ENCODE data around the gene ARHGAP35. TPM values are rescaled to one million over a fixed set of nuclear protein-coding genes. Genes with fewer than 3 reads are reported as not detected.

The ARHGAP35 gene
- total and polyA plus RNA-seq, 2 donors = 8.8 to 9.0 TPM

DNA sequence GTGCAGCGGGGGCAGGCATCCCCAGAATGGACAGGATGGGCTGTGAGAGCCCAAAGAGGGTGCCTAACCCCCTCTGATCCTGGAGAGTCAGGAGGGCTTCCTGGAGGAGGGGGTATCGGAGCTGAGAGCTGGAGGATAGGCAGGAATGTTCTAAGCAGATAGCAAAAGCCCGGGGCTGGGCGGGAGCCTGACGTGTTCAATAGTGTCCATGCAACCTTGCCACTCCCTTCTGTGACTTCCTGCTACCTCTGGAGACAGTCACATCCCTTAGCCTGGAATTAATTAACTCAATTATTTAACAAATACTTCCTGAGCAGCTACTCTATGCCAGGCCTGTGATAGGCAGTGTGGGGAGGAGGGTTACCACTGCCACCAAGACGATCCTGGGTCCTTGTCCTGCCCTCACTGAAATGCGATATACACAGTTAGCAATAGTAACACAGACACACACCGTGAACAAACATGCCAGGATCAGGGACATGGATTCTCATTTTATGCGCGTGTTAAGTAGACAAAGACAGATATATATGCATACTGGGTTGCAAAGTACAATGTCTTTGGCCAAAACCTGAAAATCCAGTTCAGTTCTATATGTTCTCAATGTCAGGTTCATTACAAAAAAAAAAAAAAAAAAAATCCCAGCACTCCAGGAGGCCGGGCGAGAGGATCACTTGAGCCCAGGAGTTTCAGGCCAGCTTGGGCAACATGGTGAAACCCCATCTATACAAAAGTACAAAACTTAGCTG lies 20.9 kb upstream of the ARHGAP35 start:
- H3K9me3 ChIP-seq (ENCODE audit: control insufficient read depth in 2 of 2, insufficient read depth in 1 of 2, low read length in 1 of 2) = no peaks in the 10 kb centered on the region
- no peak for DNase-seq (ENCODE audit: low read depth in 6 of 9, low spot score in 9 of 9)
- peaks cover 0 to 3% of the 10 kb centered on the region in 2 donors for H3K4me1 ChIP-seq (ENCODE audit: control insufficient read depth in 2 of 2, insufficient read depth in 2 of 2, low read length in 2 of 2)
- 95% methylated on average over 12 of the region's 12 CpGs for WGBS
- H3K4me3 ChIP-seq (ENCODE audit: low read length in 2 of 2) = no peak overlapping the region
- no peaks in the 10 kb centered on the region for H3K27me3 ChIP-seq (ENCODE audit: control insufficient read depth in 2 of 2, insufficient read depth in 1 of 2, low read length in 1 of 2)
- no peak overlapping the region for H3K27ac ChIP-seq (ENCODE audit: low read depth in 1 of 2, low read length in 1 of 2)
- peaks cover 54 to 64% of the 10 kb centered on the region in 2 donors for H3K36me3 ChIP-seq (ENCODE audit: control insufficient read depth in 2 of 2, insufficient read depth in 2 of 2, low read length in 1 of 2)

DNA sequence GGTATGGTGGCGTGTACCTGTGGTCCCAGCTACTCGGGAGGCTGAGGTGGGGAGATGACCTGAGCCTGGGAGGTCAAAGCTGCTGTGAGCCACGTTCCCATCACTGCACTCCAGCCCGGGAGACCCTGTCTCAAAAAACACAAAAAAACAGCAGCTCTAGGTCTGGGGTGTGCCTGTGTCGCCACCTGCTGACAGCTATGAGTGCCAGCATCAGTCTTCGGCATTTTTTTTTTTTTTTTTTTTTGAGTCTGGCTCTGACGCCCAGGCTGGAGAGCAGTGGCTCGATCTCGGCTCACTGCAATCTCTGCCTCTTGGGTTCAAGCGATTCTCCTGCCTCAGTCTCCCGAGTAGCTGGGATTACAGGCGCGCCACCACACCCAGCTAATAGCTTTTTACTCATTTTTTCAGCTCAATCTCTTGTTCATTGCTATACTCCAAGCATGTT lies 20.3 kb upstream of the ARHGAP35 start:
- WGBS = 25% methylated on average over 13 of the region's 13 CpGs
- no peaks in the 10 kb centered on the region for H3K27me3 ChIP-seq (ENCODE audit: control insufficient read depth in 2 of 2, insufficient read depth in 1 of 2, low read length in 1 of 2)
- H3K9me3 ChIP-seq (ENCODE audit: control insufficient read depth in 2 of 2, insufficient read depth in 1 of 2, low read length in 1 of 2) = no peaks in the 10 kb centered on the region
- no peak overlapping the region for H3K27ac ChIP-seq (ENCODE audit: low read depth in 1 of 2, low read length in 1 of 2)
- peak in 7 of 9 donors; percentile 64 to 86 (median 73) for DNase-seq (ENCODE audit: low read depth in 6 of 9, low spot score in 9 of 9)
- no peak overlapping the region for H3K4me3 ChIP-seq (ENCODE audit: low read length in 2 of 2)
- peaks cover 54 to 64% of the 10 kb centered on the region in 2 donors for H3K36me3 ChIP-seq (ENCODE audit: control insufficient read depth in 2 of 2, insufficient read depth in 2 of 2, low read length in 1 of 2)
- peaks cover 0 to 3% of the 10 kb centered on the region in 2 donors for H3K4me1 ChIP-seq (ENCODE audit: control insufficient read depth in 2 of 2, insufficient read depth in 2 of 2, low read length in 2 of 2)

DNA sequence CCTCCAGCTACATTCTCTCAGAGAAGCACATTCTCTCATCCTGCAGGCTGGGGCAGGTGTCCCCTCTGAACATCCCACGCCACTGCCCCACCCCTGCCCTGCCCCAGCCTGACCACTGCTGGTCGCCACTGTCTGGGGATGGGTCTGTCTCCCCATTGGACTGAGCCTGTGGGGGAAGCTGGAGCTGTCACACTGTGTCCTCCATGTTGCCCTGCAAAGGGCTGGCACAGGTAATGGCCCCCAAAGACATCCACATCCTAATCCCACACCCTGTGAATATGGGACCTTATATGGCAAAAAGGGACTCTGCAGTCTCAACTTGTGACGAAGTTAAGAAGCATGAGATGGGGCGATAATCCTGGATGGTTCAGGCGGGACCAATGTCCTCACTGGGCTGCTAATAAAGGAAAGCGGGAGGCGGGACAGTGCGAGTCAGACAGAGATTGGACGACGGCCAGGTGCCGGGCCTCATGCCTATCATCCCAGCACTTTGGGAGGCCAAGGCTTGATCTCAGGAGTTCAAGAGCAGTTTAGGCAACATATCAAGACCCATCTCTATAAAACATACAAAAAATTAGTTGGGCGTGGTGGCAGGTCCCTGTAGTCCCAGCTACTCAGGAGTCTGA lies 19.2 kb upstream of the ARHGAP35 start:
- no peak for DNase-seq (ENCODE audit: low read depth in 6 of 9, low spot score in 9 of 9)
- WGBS = 97% methylated on average over 12 of the region's 12 CpGs
- H3K9me3 ChIP-seq (ENCODE audit: control insufficient read depth in 2 of 2, insufficient read depth in 1 of 2, low read length in 1 of 2) = no peaks in the 10 kb centered on the region
- peaks cover 0 to 3% of the 10 kb centered on the region in 2 donors for H3K4me1 ChIP-seq (ENCODE audit: control insufficient read depth in 2 of 2, insufficient read depth in 2 of 2, low read length in 2 of 2)
- H3K27me3 ChIP-seq (ENCODE audit: control insufficient read depth in 2 of 2, insufficient read depth in 1 of 2, low read length in 1 of 2) = no peaks in the 10 kb centered on the region
- peak overlapping the region in 1 of 2 donors; percentile 2 for H3K27ac ChIP-seq (ENCODE audit: low read depth in 1 of 2, low read length in 1 of 2)
- H3K36me3 ChIP-seq (ENCODE audit: control insufficient read depth in 2 of 2, insufficient read depth in 2 of 2, low read length in 1 of 2) = peaks cover 50 to 53% of the 10 kb centered on the region in 2 donors
- no peak overlapping the region for H3K4me3 ChIP-seq (ENCODE audit: low read length in 2 of 2)

DNA sequence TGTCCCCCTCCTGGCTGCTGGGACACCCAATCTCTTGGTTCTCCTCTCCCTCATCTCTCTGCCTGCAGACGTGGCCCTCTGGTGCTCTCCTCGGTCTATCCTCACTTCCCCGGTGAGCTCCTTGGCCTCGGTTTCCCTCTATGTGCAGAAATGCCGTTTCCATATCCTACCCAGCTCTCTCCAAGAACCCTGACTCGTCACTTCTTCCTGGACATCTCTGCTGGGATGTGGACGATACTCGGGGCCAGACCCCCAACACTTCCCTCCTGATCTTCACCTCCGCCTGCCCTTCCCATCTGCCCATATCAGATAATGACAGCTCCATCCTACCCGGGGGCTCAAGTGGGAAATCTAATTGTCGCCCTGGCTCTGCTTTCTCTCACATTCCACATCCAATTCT lies 18.0 kb upstream of the ARHGAP35 start:
- Histone ChIP-seq H3K4me1 (ENCODE audit: control insufficient read depth in 2 of 2, insufficient read depth in 2 of 2, low read length in 2 of 2) (peaks cover 0 to 3% of the 10 kb centered on the region in 2 donors), H3K27me3 (ENCODE audit: control insufficient read depth in 2 of 2, insufficient read depth in 1 of 2, low read length in 1 of 2) (no peaks in the 10 kb centered on the region), H3K4me3 (ENCODE audit: low read length in 2 of 2) (no peak overlapping the region), H3K27ac (ENCODE audit: low read depth in 1 of 2, low read length in 1 of 2) (no peak overlapping the region), H3K36me3 (ENCODE audit: control insufficient read depth in 2 of 2, insufficient read depth in 2 of 2, low read length in 1 of 2) (peaks cover 49% of the 10 kb centered on the region in 2 donors), H3K9me3 (ENCODE audit: control insufficient read depth in 2 of 2, insufficient read depth in 1 of 2, low read length in 1 of 2) (no peaks in the 10 kb centered on the region)
- no peak for DNase-seq (ENCODE audit: low read depth in 6 of 9, low spot score in 9 of 9)
- 92% methylated on average over 11 of the region's 11 CpGs for WGBS

DNA sequence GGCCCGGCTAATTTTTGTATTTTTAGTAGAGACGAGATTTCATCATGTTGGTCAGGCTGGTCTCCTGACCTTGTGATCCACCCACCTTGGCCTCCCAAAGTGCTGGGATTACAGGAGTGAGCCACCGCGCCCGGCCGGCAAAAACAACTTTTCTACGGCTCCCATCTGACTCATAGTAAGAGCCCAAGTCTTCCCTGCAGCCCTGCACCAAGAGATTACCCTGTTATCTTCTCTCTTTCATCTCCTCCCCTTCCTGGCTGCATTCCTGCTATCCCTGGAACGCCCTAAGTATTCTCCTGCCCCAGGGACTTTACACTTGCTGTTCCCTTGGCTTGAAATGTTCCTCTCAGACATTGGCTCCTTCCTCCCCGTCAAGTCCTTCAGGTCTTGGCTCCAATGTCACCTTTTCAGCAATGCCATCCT lies 16.7 kb upstream of the ARHGAP35 start:
- no peaks in the 10 kb centered on the region for H3K9me3 ChIP-seq (ENCODE audit: control insufficient read depth in 2 of 2, insufficient read depth in 1 of 2, low read length in 1 of 2)
- no peak overlapping the region for H3K27ac ChIP-seq (ENCODE audit: low read depth in 1 of 2, low read length in 1 of 2)
- peaks cover 39 to 42% of the 10 kb centered on the region in 2 donors for H3K36me3 ChIP-seq (ENCODE audit: control insufficient read depth in 2 of 2, insufficient read depth in 2 of 2, low read length in 1 of 2)
- no peak for DNase-seq (ENCODE audit: low read depth in 6 of 9, low spot score in 9 of 9)
- 92% methylated on average over 9 of the region's 9 CpGs for WGBS
- no peak overlapping the region for H3K4me3 ChIP-seq (ENCODE audit: low read length in 2 of 2)
- no peaks in the 10 kb centered on the region for H3K27me3 ChIP-seq (ENCODE audit: control insufficient read depth in 2 of 2, insufficient read depth in 1 of 2, low read length in 1 of 2)
- H3K4me1 ChIP-seq (ENCODE audit: control insufficient read depth in 2 of 2, insufficient read depth in 2 of 2, low read length in 2 of 2) = peaks cover 0 to 4% of the 10 kb centered on the region in 2 donors

DNA sequence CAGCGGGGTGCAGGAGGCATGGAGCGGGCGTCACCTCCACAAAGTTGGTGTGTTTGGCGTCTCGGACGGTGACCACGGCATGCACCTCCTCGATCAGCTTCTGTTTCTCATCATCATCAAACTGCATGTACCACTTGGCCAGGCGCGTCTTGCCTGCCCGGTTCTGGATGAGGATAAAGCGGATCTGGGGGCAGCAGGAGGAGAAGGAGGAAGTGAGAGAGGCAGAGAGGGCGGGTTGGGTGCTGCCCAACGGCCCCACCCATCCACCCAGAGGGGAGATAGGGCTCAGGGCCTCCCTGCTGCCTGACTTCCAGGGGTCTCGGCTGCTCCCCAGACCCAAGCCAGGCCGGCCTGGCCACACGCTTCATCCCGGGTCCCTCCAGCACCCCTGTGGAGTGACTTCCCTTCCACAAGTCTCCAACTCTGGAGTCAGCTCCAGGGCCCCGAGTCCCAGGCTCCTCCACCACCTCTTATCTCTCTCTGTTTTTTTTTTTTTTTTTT lies 14.8 kb upstream of the ARHGAP35 start:
- Histone ChIP-seq H3K36me3 (ENCODE audit: control insufficient read depth in 2 of 2, insufficient read depth in 2 of 2, low read length in 1 of 2) (peaks cover 32 to 35% of the 10 kb centered on the region in 2 donors), H3K4me3 (ENCODE audit: low read length in 2 of 2) (no peak overlapping the region), H3K27ac (ENCODE audit: low read depth in 1 of 2, low read length in 1 of 2) (no peak overlapping the region), H3K27me3 (ENCODE audit: control insufficient read depth in 2 of 2, insufficient read depth in 1 of 2, low read length in 1 of 2) (no peaks in the 10 kb centered on the region), H3K4me1 (ENCODE audit: control insufficient read depth in 2 of 2, insufficient read depth in 2 of 2, low read length in 2 of 2) (peaks cover 10 to 13% of the 10 kb centered on the region in 2 donors), H3K9me3 (ENCODE audit: control insufficient read depth in 2 of 2, insufficient read depth in 1 of 2, low read length in 1 of 2) (peaks cover 0 to 4% of the 10 kb centered on the region in 2 donors)
- DNase-seq (ENCODE audit: low read depth in 6 of 9, low spot score in 9 of 9) = no peak
- 96% methylated on average over 19 of the region's 19 CpGs for WGBS

DNA sequence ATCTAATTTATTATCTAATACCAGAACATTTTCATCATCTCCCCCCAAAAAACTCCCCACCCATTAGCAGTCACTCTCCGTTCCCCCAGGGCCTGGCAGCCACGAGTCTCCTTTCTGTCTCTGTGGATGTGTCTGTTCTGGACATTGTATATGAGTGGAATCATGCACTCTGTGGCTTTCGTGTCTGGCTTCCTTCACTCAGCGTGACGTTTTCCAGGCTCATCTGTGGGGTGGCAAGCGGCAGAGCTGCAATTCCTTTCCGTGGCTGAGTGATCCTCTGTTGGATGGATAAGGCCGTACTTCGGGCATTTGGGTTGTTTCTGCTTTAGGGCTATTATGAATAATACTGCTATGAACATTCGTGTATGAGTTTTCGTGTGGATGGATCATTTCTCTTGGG lies 13.3 kb upstream of the ARHGAP35 start:
- Histone ChIP-seq H3K36me3 (ENCODE audit: control insufficient read depth in 2 of 2, insufficient read depth in 2 of 2, low read length in 1 of 2) (peaks cover 21 to 23% of the 10 kb centered on the region in 2 donors), H3K9me3 (ENCODE audit: control insufficient read depth in 2 of 2, insufficient read depth in 1 of 2, low read length in 1 of 2) (peaks cover 0 to 4% of the 10 kb centered on the region in 2 donors), H3K27ac (ENCODE audit: low read depth in 1 of 2, low read length in 1 of 2) (no peak overlapping the region), H3K27me3 (ENCODE audit: control insufficient read depth in 2 of 2, insufficient read depth in 1 of 2, low read length in 1 of 2) (no peaks in the 10 kb centered on the region), H3K4me1 (ENCODE audit: control insufficient read depth in 2 of 2, insufficient read depth in 2 of 2, low read length in 2 of 2) (peaks cover 10 to 13% of the 10 kb centered on the region in 2 donors), H3K4me3 (ENCODE audit: low read length in 2 of 2) (no peak overlapping the region)
- no peak for DNase-seq (ENCODE audit: low read depth in 6 of 9, low spot score in 9 of 9)
- WGBS = 97% methylated on average over 11 of the region's 11 CpGs

DNA sequence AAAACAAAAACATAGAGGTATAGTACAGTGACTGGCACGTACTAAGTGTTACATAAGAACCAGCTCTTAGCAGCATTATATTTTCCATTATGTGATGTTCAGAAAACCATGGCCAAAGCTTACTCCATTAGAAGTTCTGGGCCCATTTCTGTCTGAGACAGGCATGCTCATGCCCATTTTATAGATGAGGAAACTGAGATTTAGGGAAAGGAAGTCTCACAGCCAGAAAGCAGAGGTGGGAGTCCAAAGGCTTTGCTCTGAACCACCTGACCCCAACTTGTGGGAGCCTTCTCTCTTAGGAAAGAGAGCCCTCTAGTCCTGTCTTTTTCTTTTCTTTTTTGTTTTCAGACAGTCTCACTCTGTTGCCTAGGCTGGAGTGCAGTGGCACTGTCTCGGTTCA lies 12.4 kb upstream of the ARHGAP35 start:
- DNase-seq (ENCODE audit: low read depth in 6 of 9, low spot score in 9 of 9) = no peak
- H3K9me3 ChIP-seq (ENCODE audit: control insufficient read depth in 2 of 2, insufficient read depth in 1 of 2, low read length in 1 of 2) = peaks cover 0 to 4% of the 10 kb centered on the region in 2 donors
- no peak overlapping the region for H3K27ac ChIP-seq (ENCODE audit: low read depth in 1 of 2, low read length in 1 of 2)
- H3K4me3 ChIP-seq (ENCODE audit: low read length in 2 of 2) = no peak overlapping the region
- H3K36me3 ChIP-seq (ENCODE audit: control insufficient read depth in 2 of 2, insufficient read depth in 2 of 2, low read length in 1 of 2) = peaks cover 13 to 14% of the 10 kb centered on the region in 2 donors
- 97% methylated on average over 2 of the region's 2 CpGs for WGBS
- peaks cover 10 to 13% of the 10 kb centered on the region in 2 donors for H3K4me1 ChIP-seq (ENCODE audit: control insufficient read depth in 2 of 2, insufficient read depth in 2 of 2, low read length in 2 of 2)
- no peaks in the 10 kb centered on the region for H3K27me3 ChIP-seq (ENCODE audit: control insufficient read depth in 2 of 2, insufficient read depth in 1 of 2, low read length in 1 of 2)

DNA sequence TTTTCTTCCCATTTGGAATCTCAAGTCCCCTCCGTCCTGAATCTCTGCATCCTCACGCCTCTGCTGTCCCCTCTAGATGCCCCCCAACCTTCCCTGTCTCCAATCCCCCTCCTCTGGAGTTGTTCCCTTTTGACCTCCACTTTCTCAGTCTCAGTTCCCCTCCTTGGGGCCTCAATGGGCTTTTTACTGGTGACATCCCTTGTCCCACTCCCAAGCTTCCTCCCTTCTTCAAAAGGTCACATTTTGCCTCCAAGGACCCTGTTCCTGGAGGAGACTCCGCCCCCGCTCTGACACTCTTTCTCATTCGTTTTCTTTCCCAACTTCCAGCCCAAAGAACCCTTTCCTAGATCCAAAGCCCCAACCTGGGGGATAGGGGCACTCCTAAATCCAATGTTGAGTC lies 11.2 kb upstream of the ARHGAP35 start:
- WGBS = 81% methylated on average over 5 of the region's 5 CpGs
- H3K9me3 ChIP-seq (ENCODE audit: control insufficient read depth in 2 of 2, insufficient read depth in 1 of 2, low read length in 1 of 2) = peaks cover 0 to 4% of the 10 kb centered on the region in 2 donors
- peaks cover 3 to 7% of the 10 kb centered on the region in 2 donors for H3K36me3 ChIP-seq (ENCODE audit: control insufficient read depth in 2 of 2, insufficient read depth in 2 of 2, low read length in 1 of 2)
- H3K27ac ChIP-seq (ENCODE audit: low read depth in 1 of 2, low read length in 1 of 2) = peak overlapping the region; percentile 39 to 78
- H3K4me3 ChIP-seq (ENCODE audit: low read length in 2 of 2) = peak overlapping the region; percentile 86 to 93
- no peaks in the 10 kb centered on the region for H3K27me3 ChIP-seq (ENCODE audit: control insufficient read depth in 2 of 2, insufficient read depth in 1 of 2, low read length in 1 of 2)
- peaks cover 10 to 13% of the 10 kb centered on the region in 2 donors for H3K4me1 ChIP-seq (ENCODE audit: control insufficient read depth in 2 of 2, insufficient read depth in 2 of 2, low read length in 2 of 2)
- no peak for DNase-seq (ENCODE audit: low read depth in 6 of 9, low spot score in 9 of 9)
